IPS-15b (cell line): Measurements from ENCODE around the gene BMPR2.
"Not testable (repeated sequence)": the region's sequence is repeated elsewhere in the genome, so short reads cannot be mapped to it uniquely, and the experiment has no call there.

ENCODE experiments used
- H3K27me3 ChIP-seq: one replicate; pipeline ENCODE4 v1.6.1; 2013; ENCODE audit warnings: low read length; ENCODE audit not compliant: control insufficient read depth, insufficient read depth
- H3K36me3 ChIP-seq: one replicate; pipeline ENCODE4 v1.6.1; 2013; ENCODE audit warnings: low read length; ENCODE audit not compliant: control insufficient read depth, insufficient read depth
- H3K4me1 ChIP-seq: one replicate; pipeline ENCODE4 v1.6.1; 2013; ENCODE audit warnings: mild to moderate bottlenecking, low read length; ENCODE audit not compliant: control insufficient read depth, insufficient read depth
- H3K4me3 ChIP-seq: one replicate; pipeline ENCODE4 v1.5.1; 2013; ENCODE audit warnings: low read depth, low read length
- H3K9ac ChIP-seq: one replicate; pipeline ENCODE4 v1.6.1; 2013; ENCODE audit warnings: low read depth, mild to moderate bottlenecking, low read length
- H3K9me3 ChIP-seq: one replicate; pipeline ENCODE4 v1.6.1; 2013; ENCODE audit warnings: mild to moderate bottlenecking, low read length; ENCODE audit not compliant: control insufficient read depth, insufficient read depth

The BMPR2 gene

DNA sequence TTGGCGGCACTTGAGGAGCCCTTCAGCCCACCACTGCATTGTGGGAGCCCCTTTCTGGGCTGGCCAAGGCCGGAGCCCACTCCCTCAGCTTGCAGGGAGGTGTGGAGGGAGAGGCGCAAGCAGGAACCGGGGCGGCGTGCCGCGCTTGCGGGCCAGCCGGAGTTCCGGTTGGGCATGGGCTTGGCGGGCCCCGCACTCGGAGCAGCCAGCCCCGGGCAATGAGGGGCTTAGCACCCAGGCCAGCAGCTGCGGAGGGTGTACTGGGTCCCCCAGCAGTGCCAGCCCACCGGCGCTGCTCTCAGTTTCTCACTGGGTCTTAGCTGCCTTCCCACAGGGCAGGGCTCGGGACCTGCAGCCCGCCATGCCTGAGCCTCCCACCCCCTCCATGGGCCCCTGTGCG is 127.1 kb downstream of the BMPR2 start:
- H3K27me3 ChIP-seq, H3K4me3 ChIP-seq: not testable (repeated sequence)

DNA sequence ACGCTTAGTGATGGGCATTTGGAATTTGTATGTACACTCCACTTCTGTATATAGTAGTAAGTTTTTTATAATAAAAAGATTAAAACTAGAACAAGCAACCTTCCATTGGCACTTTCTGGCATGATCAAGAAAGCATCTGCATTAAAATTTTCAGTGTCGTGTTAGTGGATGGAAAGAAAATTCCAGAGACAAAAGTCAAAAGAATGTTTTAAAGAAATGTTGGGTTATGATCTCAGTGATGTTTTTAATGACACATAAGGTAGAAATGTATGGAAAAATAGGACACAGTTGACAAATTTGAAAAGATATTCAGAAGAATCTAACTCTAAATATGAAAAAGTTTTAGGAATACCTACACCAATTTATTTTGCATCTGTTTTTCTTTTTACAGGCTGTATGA is 132.6 kb downstream of the BMPR2 start:
- Histone ChIP-seq H3K4me1 (no peaks in the 10 kb centered on the region), H3K9ac (no peak overlapping the region), H3K9me3 (no peaks in the 10 kb centered on the region), H3K36me3 (no peaks in the 10 kb centered on the region), H3K4me3 (no peak overlapping the region), H3K27me3 (no peaks in the 10 kb centered on the region)

More for the DNA sequence above, 127.1 kb downstream of the BMPR2 start:
- not testable (repeated sequence) for H3K36me3 ChIP-seq, H3K9ac ChIP-seq, H3K9me3 ChIP-seq, H3K4me1 ChIP-seq

DNA sequence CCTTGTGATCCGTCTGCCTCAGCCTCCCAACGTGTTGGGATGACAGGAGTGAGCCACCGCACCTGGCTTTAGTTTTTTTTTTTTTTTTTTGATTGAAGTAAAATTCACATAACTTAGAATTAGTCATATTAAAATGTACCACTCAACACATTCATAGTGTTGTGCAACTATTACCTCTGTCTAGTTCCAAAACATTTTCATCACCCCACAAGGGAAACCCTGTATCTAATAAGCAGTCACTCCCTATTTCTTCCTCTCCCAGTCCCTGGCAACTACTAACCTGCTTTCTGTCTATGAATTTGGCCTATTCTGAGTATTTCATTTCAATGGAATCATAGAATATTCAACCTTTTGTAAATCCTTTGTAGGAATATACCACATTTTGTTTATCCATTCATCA is 134.8 kb downstream of the BMPR2 start:
- H3K4me1 ChIP-seq: no peaks in the 10 kb centered on the region
- H3K9me3 ChIP-seq: no peaks in the 10 kb centered on the region
- H3K4me3 ChIP-seq: no peak overlapping the region
- H3K36me3 ChIP-seq: no peaks in the 10 kb centered on the region
- H3K9ac ChIP-seq: no peak overlapping the region
- H3K27me3 ChIP-seq: no peaks in the 10 kb centered on the region

DNA sequence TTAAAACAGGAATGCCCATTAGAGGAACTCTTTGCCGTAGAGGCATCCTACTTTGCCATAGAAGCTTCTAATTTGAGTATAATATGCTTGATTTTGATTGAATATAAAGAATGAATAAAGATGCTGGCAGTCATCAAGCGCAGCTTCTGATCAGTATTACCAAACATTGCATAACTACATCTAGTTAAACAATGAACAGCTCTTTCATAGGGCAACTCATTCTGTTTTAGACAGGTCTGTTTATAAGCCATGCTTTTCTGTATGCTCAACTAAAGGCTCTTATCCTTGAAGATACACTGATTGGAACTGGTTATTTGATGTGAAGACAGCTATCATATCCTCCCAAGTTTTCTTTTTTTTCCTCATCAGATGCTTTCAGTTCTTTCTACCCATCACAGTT is 136.0 kb downstream of the BMPR2 start:
- H3K4me1 ChIP-seq: no peaks in the 10 kb centered on the region
- no peaks in the 10 kb centered on the region for H3K27me3 ChIP-seq
- H3K4me3 ChIP-seq: no peak overlapping the region
- H3K9ac ChIP-seq: no peak overlapping the region
- no peaks in the 10 kb centered on the region for H3K9me3 ChIP-seq
- H3K36me3 ChIP-seq: no peaks in the 10 kb centered on the region

DNA sequence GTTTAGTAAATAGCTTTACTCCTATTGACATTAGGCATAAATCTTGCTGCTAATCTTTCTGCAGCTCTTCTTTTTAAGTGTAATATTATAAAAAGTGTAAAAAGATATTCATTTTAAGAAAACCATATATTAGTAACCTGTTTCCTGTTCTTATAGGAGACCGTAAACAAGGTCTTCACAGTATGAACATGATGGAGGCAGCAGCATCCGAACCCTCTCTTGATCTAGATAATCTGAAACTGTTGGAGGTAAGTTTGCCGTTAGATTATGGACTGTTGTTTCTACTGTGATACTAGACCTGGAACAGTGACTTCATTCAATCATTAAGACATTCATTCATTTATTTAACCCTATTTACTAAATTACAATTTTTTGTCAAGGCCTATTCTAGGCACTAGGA is 138.6 kb downstream of the BMPR2 start:
- Histone ChIP-seq H3K9ac (no peak overlapping the region), H3K9me3 (no peaks in the 10 kb centered on the region), H3K36me3 (no peaks in the 10 kb centered on the region), H3K4me1 (no peaks in the 10 kb centered on the region), H3K27me3 (no peaks in the 10 kb centered on the region), H3K4me3 (no peak overlapping the region)

DNA sequence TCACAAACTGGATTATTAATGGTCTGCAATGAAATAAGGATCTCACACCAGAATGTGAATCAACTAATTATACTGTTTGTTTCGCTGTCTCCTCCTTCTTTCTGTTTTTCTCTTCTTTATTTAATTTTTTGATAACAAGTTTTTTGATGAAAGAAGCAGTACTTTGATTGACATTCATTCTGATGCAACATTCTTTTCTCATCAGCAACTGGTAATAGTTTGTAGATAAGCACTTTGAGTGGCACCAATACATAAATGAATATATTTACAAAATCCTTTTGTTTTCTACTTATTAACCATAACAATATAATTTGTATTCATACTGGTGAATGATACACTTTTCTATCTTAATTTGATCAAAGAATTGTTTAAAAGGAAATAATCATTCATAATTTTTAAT is 143.3 kb downstream of the BMPR2 start:
- no peaks in the 10 kb centered on the region for H3K27me3 ChIP-seq
- peaks cover 6% of the 10 kb centered on the region for H3K36me3 ChIP-seq
- H3K4me1 ChIP-seq: no peaks in the 10 kb centered on the region
- no peaks in the 10 kb centered on the region for H3K9me3 ChIP-seq
- no peak overlapping the region for H3K9ac ChIP-seq
- H3K4me3 ChIP-seq: no peak overlapping the region

DNA sequence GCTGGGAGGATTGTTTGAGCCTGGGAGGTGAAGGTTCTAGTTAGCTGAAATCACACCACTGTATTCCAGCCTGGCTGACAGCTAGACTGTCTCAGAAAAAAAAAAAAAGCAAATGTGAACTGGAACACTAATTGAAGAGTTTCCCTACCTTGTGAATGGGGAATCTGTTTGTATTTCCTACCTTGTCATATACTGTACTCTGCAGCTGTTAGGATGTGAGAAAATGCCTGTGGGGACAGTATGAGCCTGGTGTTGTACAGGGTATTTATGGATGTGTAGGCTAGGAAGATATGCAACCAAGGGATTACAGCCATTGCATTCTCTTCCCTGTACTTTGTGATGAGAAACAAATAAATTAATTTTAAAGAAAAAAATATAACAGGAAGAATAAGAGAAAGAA is 145.3 kb downstream of the BMPR2 start:
- Histone ChIP-seq H3K36me3 (peaks cover 6% of the 10 kb centered on the region), H3K27me3 (no peaks in the 10 kb centered on the region), H3K4me3 (no peak overlapping the region), H3K9me3 (no peaks in the 10 kb centered on the region), H3K4me1 (no peaks in the 10 kb centered on the region), H3K9ac (no peak overlapping the region)

DNA sequence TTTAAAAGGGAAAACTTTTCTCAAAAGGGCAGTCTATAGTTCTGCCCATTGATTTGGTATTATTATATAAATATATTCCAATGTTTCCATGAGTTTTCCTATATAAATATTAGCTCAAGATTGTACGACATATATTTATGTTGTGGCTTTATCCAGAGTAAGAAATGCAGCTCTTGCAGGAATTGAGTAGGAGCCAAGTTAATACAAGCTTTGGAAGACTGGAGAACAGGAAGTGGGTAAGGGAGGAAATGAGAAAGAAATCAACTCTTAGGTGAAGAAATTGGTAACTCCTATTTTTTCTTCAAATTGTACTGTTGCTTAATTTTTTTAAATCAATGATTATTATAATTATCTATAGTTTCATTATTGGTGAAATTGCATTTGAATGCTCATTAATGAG is 153.3 kb downstream of the BMPR2 start:
- Histone ChIP-seq H3K27me3 (no peaks in the 10 kb centered on the region), H3K4me3 (no peak overlapping the region), H3K36me3 (peaks cover 4% of the 10 kb centered on the region), H3K4me1 (no peaks in the 10 kb centered on the region), H3K9ac (no peak overlapping the region), H3K9me3 (no peaks in the 10 kb centered on the region)

DNA sequence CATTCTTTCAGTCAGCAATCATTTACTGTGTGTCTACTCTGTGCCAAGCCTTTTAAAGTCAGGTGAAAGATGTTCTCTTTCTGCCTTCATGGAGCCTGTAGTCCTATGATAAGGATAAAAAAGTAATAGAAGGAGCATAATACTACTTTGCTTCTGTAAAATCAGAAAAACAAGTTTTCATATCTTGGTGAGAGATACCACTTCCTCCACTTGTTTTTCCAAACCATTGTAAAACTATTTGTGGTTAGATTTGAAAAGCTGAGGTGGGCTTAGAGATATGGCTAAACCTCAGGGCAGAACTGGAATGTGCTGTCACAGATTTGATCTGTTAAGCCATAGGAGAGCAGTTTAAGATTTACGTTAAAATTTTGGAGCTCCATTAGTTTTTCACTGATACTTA is 153.9 kb downstream of the BMPR2 start:
- Histone ChIP-seq H3K4me1 (no peaks in the 10 kb centered on the region), H3K27me3 (no peaks in the 10 kb centered on the region), H3K9me3 (no peaks in the 10 kb centered on the region), H3K9ac (no peak overlapping the region), H3K36me3 (peaks cover 4% of the 10 kb centered on the region), H3K4me3 (no peak overlapping the region)

DNA sequence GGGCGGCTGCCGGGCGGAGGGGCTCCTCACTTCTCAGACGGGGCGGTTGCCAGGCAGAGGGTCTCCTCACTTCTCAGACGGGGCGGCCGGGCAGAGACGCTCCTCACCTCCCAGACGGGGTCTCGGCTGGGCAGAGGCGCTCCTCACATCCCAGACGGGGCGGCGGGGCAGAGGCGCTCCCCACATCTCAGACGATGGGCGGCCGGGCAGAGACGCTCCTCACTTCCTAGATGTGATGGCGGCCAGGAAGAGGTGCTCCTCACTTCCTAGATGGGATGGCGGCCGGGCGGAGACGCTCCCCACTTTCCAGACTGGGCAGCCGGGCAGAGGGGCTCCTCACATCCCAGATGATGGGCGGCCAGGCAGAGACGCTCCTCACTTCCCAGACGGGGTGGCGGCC is 159.2 kb downstream of the BMPR2 start:
- H3K4me3 ChIP-seq, H3K9ac ChIP-seq, H3K27me3 ChIP-seq, H3K4me1 ChIP-seq, H3K36me3 ChIP-seq, H3K9me3 ChIP-seq: not testable (repeated sequence)

DNA sequence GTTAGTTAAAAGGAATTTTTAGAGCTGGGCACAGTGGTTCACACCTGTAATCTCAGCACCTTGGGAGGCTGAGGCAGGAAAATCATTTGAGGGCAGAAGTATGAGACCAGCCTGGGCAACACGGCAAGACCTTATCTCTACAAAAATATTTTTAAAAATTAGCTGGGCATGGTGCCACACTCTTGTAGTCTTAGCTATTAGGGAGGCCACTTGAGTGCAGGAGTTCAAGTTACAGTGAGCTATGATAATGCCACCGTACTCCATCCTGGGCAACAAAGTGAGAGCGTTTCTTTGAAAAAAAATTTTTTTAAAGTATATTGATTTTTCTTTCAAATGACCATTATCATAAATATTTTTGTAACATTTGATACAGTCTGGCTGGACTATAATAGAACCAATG is 165.0 kb downstream of the BMPR2 start:
- Histone ChIP-seq H3K9me3 (no peaks in the 10 kb centered on the region), H3K9ac (no peak overlapping the region), H3K36me3 (no peaks in the 10 kb centered on the region), H3K4me3 (no peak overlapping the region), H3K27me3 (no peaks in the 10 kb centered on the region), H3K4me1 (no peaks in the 10 kb centered on the region)

DNA sequence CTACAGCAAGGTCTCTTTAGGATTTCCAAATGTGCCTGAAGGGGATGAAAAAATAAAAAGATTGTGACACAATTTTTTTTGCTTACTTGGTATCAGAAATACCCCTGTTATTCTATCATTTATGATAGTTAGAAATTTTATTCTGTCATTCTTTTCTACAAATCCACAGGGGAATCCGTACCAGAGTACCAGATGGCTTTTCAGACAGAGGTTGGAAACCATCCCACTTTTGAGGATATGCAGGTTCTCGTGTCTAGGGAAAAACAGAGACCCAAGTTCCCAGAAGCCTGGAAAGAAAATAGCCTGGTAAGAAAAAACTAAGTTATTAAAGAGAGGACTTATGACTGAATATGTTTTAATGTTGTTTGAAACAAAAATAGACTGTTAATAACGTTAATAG is 166.0 kb downstream of the BMPR2 start:
- H3K9ac ChIP-seq: no peak overlapping the region
- H3K4me1 ChIP-seq: no peaks in the 10 kb centered on the region
- no peaks in the 10 kb centered on the region for H3K9me3 ChIP-seq
- H3K4me3 ChIP-seq: no peak overlapping the region
- H3K36me3 ChIP-seq: no peaks in the 10 kb centered on the region
- no peaks in the 10 kb centered on the region for H3K27me3 ChIP-seq

DNA sequence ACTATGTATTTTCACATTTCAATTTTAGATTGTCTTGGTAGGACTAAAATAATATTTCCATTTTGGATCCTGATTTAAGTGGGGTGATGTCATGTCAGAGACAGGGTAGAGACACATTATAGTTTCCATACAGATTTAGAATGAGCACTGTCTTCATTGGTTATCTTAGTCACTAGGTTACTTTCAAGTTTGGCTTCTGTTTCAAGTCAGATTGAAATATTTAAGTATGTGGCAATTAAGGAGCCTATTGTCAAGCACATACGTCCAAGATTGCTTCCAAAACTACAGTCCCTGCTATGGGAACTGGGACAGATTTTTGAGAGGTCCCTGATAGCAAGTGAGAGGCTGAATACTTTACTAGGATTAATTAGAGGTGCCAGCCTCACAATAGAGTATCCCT is 169.4 kb downstream of the BMPR2 start:
- no peaks in the 10 kb centered on the region for H3K27me3 ChIP-seq

More for the DNA sequence above, 169.4 kb downstream of the BMPR2 start:
- H3K36me3 ChIP-seq: no peaks in the 10 kb centered on the region
- no peak overlapping the region for H3K4me3 ChIP-seq
- H3K4me1 ChIP-seq: no peaks in the 10 kb centered on the region
- H3K9ac ChIP-seq: no peak overlapping the region
- H3K9me3 ChIP-seq: no peaks in the 10 kb centered on the region
